Measurements from ENCODE around the gene SRGAP1. TPM values are rescaled to one million over a fixed set of nuclear protein-coding genes. Genes with fewer than 3 reads are reported as not detected.
"Not testable (repeated sequence)": the region's sequence is repeated elsewhere in the genome, so short reads cannot be mapped to it uniquely, and the experiment has no call there.

SRGAP1 gene
- total RNA-seq, 1 experiment from 2014 or later, result 28.3 TPM

- CTCF ChIA-PET, result interaction anchor here (0.6 to 0.7 kb wide), 2 partner anchors 61 to 167 kb away, joined by 3 to 4 read pairs; no protein-coding TSS in a partner anchor
- no peaks in the 10 kb centered on the region for H3K36me3 Mint-ChIP-seq (ENCODE audit: insufficient read depth, unreplicated experiment)
- H3K27ac Mint-ChIP-seq (ENCODE audit: unreplicated experiment), result no peak overlapping the region
These were observed 276.1 kb downstream of the SRGAP1 start for GRCh38 chr12:64120568-64120967.

GRCh38 chr12:64121086-64121485 lies 276.6 kb downstream of the SRGAP1 start:
- CTCF ChIA-PET, result interaction anchor here (0.6 to 0.7 kb wide), 2 partner anchors 60 to 168 kb away, joined by 3 to 4 read pairs; no protein-coding TSS in a partner anchor
- not testable (repeated sequence) for H3K27ac Mint-ChIP-seq (ENCODE audit: unreplicated experiment); H3K9me3 Mint-ChIP-seq (ENCODE audit: low read depth, unreplicated experiment)

More at GRCh38 chr12:64120568-64120967, 276.1 kb downstream of the SRGAP1 start:
- H3K9me3 Mint-ChIP-seq (ENCODE audit: low read depth, unreplicated experiment), result no peaks in the 10 kb centered on the region
- TF ChIP-seq CTCF (IDR thresholded peaks at IDR 0.05; ENCODE audit: unreplicated experiment), result no peak
- intact Hi-C loops (cut with micrococcal nuclease; ENCODE audit: unreplicated experiment), result no loop called here
- H3K4me3 Mint-ChIP-seq (ENCODE audit: low read depth, unreplicated experiment), result no peak overlapping the region
- no peak for DNase-seq
- H3K4me1 Mint-ChIP-seq (ENCODE audit: low read depth, unreplicated experiment), result no peaks in the 10 kb centered on the region
- BruUV-seq (replicated peaks), result no TSS peak
- H3K27me3 Mint-ChIP-seq (ENCODE audit: unreplicated experiment), result no peaks in the 10 kb centered on the region

GRCh38 chr12:64122154-64122553 lies 277.7 kb downstream of the SRGAP1 start:
- no TSS peak for BruUV-seq (replicated peaks)
- Mint-ChIP-seq H3K4me1 (ENCODE audit: low read depth, unreplicated experiment) (no peaks in the 10 kb centered on the region), H3K4me3 (ENCODE audit: low read depth, unreplicated experiment) (no peak overlapping the region), H3K27ac (ENCODE audit: unreplicated experiment) (no peak overlapping the region), H3K36me3 (ENCODE audit: insufficient read depth, unreplicated experiment) (no peaks in the 10 kb centered on the region), H3K27me3 (ENCODE audit: unreplicated experiment) (no peaks in the 10 kb centered on the region), H3K9me3 (ENCODE audit: low read depth, unreplicated experiment) (no peaks in the 10 kb centered on the region)
- intact Hi-C loops (cut with micrococcal nuclease; ENCODE audit: unreplicated experiment), result no loop called here
- no peak for DNase-seq
- CTCF ChIA-PET, result no interaction called here
- no peak for TF ChIP-seq CTCF (IDR thresholded peaks at IDR 0.05; ENCODE audit: unreplicated experiment)

More at GRCh38 chr12:64121086-64121485, 276.6 kb downstream of the SRGAP1 start:
- H3K27me3 Mint-ChIP-seq (ENCODE audit: unreplicated experiment); intact Hi-C loops (cut with micrococcal nuclease; ENCODE audit: unreplicated experiment); DNase-seq; BruUV-seq (replicated peaks); H3K36me3 Mint-ChIP-seq (ENCODE audit: insufficient read depth, unreplicated experiment); H3K4me3 Mint-ChIP-seq (ENCODE audit: low read depth, unreplicated experiment); H3K4me1 Mint-ChIP-seq (ENCODE audit: low read depth, unreplicated experiment): not testable (repeated sequence)

- Mint-ChIP-seq H3K27ac (ENCODE audit: unreplicated experiment) (no peak overlapping the region), H3K4me3 (ENCODE audit: low read depth, unreplicated experiment) (no peak overlapping the region), H3K27me3 (ENCODE audit: unreplicated experiment) (no peaks in the 10 kb centered on the region), H3K9me3 (ENCODE audit: low read depth, unreplicated experiment) (no peaks in the 10 kb centered on the region), H3K4me1 (ENCODE audit: low read depth, unreplicated experiment) (no peaks in the 10 kb centered on the region), H3K36me3 (ENCODE audit: insufficient read depth, unreplicated experiment) (peaks cover 3% of the 10 kb centered on the region)
- intact Hi-C loops (cut with micrococcal nuclease; ENCODE audit: unreplicated experiment), result no loop called here
- no peak for TF ChIP-seq CTCF (IDR thresholded peaks at IDR 0.05; ENCODE audit: unreplicated experiment)
- BruUV-seq (replicated peaks), result no TSS peak
- CTCF ChIA-PET, result no interaction called here
- no peak for DNase-seq
These were observed 278.5 kb downstream of the SRGAP1 start for GRCh38 chr12:64122995-64123394.

GRCh38 chr12:64123448-64123847 lies 278.9 kb downstream of the SRGAP1 start:
- H3K36me3 Mint-ChIP-seq (ENCODE audit: insufficient read depth, unreplicated experiment), result peaks cover 4% of the 10 kb centered on the region
- H3K27ac Mint-ChIP-seq (ENCODE audit: unreplicated experiment), result no peak overlapping the region
- CTCF ChIA-PET, result no interaction called here
- H3K4me1 Mint-ChIP-seq (ENCODE audit: low read depth, unreplicated experiment), result no peaks in the 10 kb centered on the region
- no peak overlapping the region for H3K4me3 Mint-ChIP-seq (ENCODE audit: low read depth, unreplicated experiment)
- DNase-seq, result no peak
- H3K9me3 Mint-ChIP-seq (ENCODE audit: low read depth, unreplicated experiment), result no peaks in the 10 kb centered on the region
- no peaks in the 10 kb centered on the region for H3K27me3 Mint-ChIP-seq (ENCODE audit: unreplicated experiment)
- intact Hi-C loops (cut with micrococcal nuclease; ENCODE audit: unreplicated experiment), result no loop called here
- BruUV-seq (replicated peaks), result no TSS peak
- TF ChIP-seq CTCF (IDR thresholded peaks at IDR 0.05; ENCODE audit: unreplicated experiment), result no peak
